HG02852 (cell line): Measurements from ENCODE around the gene GJC2.
"Not testable (repeated sequence)": the region's sequence is repeated elsewhere in the genome, so short reads cannot be mapped to it uniquely, and the experiment has no call there.

ENCODE experiments used
- ATAC-seq: cut with Tn5 transposase; IDR thresholded peaks from one replicate; pipeline ENCODE4 v1.9.1; 2021; ENCODE audit warnings: mild to moderate bottlenecking, moderate library complexity; ENCODE audit not compliant: unreplicated experiment

GJC2 gene

DNA sequence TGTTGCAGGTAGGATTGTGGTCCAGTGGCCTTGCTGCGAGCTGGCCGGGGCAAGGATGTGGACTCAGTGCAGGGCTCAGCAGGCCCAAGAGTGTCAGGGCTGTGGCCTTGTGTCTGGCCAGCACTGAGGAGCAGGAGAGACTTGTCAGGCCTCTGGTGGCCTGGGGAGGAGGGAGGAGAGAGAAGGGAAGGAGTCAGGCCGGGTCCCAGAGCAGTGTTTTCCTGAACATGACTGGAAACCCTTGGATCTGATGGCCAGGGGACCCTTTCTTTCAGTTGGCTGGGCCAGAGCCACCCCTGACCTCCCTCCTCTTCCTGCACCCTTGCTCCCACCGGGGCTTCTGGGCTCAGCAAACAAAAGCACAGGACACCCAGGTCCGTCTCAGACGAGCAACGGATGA lies 20.9 kb downstream of the GJC2 start:
- no peak for ATAC-seq

DNA sequence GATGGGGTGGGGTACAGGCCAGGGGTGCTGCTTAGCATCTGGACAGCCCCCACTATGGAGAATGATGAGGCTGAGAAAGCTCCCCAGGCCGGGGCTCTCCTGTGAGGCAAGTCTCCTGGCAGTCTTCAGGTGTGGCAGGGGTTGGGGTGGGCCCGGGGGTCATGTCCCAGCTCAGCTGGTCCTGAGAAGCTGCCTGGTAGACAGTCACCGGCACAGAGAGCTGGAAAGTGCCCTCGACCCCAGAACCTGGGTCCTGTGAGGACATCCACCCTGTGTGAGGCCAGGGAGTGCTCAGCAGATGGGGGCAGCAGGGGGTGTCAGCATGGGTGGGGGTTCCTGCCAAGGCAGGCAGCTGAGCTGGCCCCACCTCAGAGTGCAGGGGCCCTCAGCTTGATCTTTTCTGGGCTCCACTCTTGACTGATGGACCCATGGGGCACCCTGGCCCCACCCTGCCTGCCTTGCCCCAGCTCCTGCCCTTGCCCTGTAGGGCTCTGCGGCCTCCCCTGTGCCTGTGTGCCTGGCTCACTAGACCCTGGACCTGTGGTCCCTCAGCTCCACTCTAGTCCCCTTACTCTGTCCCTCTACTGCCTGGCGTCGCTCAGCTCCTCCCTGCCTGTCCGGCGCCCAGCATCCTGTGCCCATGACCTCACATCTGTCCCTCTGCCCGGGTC lies 21.6 kb downstream of the GJC2 start:
- no peak for ATAC-seq

DNA sequence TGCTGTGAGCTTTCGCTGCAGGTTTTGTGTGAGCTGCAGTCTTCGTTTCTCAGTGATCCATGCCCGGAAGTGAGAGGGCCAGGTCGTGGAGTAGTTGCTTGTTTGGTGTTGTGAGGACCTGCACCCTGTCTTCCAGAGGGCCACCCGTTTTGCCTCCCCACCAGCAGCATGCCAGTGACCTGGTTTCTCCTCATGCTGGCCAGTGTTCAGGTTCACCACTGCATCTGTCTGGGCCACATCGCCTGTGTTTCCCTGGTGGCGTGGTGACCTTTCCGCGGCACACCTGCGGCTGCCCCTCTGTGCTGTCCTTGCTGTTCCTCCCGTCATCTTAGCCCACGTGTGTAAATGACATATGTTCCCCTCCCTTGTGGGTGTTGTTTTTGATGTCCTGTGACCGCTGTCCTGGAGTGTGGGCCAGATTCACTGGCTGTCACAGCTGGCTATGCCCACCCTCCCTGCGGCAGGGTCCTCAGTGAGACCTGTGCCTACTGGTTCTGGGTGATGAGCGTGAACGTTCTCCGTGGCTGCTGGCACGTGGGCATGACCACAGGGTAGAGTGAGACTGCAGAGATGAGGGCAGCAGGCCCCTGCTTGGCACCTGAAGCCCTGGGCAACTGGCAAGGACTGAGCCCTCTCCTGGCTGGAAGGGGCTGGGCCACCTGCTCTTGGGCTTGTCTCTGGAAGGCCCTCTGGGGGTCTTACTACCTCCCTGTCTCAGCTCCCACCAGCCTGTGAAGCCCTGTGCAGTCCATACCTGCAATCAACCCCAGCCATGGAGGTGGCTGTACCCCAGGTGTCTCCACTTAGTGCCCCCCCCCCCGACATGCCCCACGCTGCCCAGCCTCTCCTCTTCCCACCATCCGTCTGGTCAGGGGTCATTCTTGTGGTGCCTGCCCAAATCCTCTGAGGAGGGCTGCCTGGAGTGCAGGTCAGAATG lies 23.1 kb downstream of the GJC2 start:
- no peak for ATAC-seq

DNA sequence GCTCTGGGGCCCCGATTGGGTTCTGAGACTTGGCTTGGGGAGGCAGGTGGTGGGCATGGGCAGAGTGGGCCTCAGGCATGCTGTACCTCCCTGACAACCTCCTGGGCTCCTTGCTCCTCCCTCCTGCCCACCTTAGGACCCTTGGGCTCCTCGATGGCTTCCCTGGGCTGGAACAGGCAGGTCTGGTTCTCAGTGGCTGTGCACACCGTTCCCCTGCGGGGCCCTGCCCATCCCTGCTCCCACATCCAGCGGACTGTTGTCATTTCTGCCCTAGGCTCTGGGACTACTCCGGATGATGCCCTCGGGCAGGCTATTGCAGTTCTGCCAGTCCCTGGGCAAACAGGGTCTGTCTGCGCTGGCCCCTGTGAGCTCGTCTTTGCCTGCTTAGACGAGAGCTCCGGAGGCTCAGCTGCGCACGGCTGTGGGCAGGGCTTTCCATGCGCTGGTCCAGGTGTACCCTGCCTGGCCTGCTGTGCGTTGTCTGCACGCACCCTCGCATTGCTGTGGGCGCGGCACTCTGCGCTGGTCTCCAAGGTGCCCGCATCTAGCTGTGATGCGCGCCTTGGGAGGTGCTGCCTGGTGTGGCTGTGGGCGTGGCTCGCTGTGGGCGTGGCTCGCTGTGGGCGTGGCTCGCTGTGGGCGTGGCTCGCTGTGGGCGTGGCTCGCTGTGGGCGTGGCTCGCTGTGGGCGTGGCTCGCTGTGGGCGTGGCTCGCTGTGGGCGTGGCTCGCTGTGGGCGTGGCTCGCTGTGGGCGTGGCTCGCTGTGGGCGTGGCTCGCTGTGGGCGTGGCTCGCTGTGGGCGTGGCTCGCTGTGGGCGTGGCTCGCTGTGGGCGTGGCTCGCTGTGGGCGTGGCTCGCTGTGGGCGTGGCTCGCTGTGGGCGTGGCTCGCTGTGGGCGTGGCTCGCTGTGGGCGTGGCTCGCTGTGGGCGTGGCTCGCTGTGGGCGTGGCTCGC lies 24.1 kb downstream of the GJC2 start:
- not testable (repeated sequence) for ATAC-seq

DNA sequence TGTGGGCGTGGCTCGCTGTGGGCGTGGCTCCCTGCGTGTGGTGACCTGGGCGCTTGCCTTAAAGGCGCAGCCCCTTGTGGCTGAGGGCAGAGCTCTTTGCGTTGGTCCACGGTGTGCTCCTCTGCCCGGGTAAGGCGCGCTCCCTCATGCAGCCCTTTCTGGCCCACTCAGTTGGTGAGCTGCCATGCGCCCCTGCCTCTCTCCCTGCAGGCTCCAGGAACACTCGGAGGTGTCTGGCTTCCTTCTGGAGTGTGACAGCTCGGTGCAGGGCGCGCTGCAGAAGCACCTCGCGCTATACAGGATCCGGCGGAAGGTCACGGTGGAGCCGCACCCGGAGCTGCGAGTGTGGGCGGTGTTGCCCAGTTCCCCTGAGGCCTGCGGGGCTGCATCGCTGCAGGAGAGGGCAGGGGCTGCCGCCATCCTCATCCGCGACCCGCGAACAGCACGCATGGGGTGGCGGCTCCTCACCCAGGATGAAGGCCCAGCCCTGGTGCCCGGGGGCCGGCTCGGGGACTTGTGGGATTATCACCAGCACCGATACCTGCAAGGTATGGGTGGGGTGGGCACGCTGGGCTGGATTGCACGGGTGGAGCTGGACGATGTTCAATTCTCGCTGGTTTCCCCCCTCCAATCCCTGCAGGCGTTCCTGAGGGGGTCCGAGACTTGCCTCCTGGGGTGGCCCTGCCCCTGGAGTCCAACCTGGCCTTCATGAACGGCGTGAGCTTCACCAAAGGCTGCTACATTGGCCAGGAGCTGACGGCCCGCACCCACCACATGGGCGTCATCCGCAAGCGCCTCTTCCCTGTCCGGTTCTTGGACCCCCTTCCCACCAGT lies 25.0 kb downstream of the GJC2 start:
- no peak for ATAC-seq

DNA sequence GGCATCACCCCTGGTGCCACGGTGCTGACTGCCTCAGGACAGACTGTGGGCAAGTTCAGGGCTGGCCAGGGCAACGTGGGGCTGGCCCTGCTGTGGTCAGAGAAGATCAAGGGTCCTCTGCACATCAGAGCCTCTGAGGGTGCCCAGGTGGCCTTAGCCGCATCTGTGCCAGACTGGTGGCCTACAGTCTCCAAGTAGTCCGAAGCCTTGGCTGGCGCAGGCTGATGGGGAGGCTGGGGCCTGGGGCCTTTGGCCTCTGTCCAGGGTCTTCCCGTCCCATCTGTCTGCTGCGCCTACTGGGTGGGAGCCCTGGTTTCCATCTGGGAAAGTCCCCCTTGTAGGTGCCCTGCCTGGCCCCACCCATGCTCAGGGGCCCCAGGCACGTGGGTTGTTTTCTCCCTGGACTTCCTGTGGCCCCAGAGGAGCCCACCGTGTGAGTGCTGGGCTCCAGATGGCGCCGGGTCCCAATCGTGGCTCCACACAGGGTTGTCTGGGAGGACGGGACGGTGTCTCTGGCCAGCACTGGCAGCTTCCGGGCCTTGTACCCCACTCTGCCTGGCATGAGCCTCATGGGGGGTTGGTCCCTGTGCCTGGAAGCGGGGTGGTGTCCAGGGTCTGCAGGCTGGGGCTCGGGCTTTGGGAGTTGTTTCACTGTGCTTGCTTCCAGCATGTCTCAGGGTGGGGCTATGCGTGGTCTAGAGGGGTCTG lies 25.7 kb downstream of the GJC2 start:
- no peak for ATAC-seq

DNA sequence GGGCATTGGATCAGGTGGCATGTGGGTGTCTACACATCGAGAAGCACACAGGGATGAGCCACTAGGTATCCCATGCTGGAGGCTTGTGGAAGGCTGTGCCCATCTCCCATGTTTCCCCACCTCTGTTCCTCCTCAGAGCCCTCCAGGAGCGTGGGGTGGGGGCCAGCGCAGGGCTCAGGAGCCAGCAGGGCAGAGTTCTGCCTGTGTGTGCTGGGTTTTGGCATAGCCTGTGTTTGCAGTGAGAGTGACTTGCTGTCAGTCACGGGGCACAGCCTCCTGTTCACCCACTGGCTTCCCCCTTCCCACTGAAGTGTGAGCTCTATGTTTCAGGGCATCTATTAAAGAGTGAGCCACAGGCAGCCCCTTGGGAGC lies 26.3 kb downstream of the GJC2 start:
- no peak for ATAC-seq

DNA sequence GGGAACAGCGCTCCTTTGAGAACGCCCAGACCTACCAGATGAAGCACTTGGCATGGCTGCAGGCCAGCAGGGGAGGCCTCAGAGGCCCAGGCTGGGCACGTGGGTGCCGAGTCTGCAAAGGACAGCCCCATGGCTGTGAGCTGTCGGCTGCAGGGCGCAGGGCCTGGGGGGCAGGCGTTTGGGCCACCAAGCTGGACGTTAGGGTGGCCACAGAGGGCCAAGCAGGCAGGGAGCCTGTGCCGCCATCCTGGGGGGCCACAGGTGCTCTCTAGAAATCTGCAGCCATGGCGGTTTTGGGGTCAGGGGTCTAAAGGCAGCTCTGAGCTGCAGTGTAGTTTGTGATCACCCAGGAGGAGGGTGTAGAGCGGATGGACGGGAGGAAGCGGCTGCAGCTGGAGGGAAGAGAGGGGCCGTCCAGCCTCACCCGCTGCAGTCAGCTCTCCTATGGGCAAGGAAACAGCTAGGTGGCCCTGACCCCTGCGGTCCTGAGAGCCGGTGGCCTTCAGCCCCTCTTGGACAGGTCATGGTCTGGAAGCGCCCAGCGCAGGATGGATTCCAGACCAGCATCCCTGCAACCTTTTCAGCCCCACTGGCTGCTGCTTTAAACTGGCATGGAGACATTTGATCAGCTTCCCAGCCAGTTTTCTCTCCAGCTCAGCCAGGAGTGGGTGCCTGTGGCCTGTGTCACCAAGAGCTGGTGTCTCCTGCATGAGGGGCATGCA lies 26.9 kb downstream of the GJC2 start:
- no peak for ATAC-seq

DNA sequence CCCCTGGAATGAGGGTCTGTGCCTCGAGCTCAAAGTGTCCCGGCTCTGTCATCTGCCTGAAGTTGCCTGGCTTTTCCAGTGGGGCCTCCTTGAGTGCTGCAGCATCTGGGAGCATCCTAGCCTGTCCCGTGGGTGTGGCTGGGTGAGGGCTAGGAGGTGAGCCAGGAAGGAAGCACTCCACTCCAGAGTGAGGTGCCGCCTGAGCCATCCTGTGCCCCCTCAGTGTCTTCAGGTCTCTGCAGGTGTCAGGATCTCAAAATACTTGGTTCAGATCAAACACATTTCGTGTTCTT lies 27.4 kb downstream of the GJC2 start:
- no peak for ATAC-seq

DNA sequence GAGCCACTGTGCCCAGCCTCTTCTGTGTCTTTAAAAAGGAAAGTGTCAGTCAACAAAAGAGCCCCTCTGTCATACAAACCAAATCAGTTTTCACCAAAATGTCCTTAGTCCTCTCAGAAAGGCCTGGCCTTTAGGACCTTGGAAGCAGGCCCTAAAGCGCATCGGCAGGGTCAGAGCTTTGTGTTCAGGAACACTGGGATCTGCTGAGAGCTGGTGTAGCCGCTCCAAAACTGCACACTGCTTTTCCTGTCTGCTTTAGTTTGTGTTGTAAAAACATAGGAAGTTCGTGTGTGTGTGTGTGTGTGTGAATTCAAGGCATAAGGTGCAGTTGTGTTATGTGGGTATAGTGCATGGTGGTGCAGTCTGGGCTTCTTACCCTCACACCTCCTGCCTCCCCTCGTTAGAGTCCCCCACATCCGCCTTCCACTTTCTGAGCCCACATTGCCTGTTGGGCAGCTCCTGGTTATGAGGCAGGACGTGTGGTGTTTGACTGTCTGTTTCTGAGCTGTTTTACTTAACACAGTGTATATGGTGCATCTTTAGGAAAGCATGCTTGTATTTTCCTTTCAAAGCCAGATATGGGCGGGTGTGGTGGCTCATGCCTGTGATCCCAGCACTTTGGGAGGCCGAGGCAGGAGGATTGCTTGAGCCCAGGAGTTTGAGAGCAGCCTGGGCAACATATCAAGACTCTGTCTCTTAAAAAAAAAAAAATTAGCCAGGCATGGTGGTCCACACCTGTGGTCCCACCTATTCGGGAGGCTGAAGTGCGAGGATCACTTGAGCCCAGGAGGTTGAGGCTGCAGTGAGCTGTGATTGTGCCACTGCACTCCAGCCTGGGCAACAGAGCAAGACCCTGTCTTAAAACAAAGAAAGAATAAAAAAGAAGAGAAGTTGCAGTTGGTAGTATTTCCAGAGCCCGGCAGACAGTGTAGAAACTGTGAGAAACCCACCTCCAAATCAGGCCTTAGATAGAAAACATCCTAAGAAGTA lies 28.3 kb downstream of the GJC2 start:
- ATAC-seq = no peak

DNA sequence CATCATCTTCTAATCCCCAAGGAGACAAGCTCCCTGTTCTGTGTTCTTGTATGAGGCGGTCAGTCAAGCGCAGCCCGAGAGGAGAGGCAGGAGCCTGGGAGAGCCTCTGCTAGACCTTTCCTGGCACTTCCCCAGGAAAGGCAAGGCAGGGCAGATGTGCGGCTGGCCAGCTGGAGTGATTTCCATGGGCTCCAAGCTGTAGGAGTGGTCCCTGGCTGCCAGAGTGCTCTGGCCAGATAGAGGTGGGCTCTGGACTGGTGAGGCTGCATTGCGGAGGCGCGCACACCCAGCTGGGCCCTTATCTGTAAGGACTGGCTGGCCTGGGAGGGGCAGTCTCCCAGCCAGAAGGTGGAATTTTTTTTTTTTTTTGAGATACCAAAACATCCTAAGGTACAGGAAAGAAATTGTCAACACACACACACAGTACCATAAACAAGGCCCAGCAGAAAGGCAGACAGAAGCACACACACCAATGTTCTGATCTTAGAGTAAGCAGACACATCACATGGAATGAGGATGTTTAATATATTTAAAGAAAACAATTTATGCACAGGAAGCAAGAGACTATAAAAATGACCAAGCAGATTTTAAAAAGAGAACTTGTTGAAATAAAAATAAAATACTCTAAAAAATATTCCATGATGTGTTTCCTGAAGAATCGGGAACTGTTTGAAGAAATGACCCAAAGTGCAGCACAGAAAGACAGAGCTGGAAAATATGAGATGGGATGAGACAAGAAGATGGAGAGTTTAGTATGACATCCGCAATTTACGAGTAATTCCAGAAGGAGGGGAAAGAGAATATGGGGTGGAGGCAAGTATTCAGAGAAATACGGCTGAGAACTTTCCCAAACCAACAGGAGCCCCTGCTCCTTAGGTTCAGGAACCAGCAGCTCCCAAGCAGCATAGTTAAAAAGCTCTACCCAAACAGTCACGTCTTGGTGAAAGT lies 29.3 kb downstream of the GJC2 start:
- no peak for ATAC-seq

DNA sequence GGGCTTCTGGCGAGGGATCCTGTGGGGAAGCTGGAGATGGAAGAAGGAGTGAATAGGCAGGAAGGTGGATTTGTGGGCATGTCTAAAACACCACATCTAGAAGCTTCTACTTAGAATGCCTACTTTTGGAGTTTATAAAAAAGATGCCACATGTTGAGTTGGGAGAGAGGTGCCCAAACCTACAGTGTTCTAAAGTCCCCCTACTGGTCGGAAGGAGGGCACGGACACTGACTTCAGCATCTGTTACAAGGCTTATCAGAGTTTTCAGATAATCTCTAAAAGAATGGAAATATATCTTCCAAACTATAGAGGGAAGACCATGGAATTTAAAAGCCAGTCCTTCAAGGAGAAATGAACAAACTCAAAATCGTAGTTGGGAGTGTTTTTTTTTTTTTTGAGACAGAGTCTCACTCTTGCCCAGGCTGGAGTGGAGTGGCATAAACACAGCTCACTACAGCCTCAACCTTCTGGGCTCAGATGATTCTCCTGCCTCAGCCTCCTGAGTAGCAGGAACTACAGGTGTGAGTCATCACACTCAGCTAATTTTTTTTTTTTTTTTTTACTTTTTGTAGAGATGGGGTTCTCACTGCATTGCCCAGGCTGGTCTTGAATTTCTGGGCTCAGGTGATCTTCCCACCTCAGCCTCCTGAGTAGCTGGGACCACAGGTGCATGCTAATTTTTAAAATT lies 30.7 kb downstream of the GJC2 start:
- ATAC-seq = no peak

DNA sequence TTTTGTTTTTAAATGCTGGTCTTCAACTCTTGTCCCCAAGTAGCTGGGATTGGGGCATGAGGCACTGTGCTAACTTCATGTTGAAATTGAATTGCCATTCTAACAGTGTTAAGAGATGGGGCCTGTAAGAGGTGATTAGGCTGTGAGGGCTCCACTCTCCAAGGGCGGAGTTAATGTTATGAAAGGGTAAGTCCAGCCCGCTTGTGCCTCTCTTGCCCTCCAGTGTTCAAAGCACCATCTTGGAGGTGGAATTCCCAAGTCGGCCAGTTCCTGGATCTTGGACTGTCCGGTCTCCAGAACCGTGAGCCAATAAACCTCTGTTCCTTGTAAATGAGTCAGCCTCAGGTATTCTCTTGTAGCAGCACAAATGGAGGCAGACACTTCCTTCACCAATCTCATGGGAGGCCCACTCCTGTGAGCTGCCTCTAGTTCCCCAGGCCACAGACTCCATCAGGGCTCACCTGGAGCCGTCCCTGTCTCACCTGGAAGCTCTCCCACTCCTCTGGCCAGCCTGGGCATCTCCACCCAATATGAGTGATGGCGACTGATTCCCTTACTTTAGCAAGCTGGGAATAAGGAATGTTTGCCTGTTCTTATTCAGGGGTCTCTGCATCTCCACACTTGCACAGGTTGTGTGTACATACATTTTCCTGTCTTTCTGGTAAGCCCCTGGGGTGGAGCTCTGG lies 31.4 kb downstream of the GJC2 start:
- ATAC-seq = no peak

DNA sequence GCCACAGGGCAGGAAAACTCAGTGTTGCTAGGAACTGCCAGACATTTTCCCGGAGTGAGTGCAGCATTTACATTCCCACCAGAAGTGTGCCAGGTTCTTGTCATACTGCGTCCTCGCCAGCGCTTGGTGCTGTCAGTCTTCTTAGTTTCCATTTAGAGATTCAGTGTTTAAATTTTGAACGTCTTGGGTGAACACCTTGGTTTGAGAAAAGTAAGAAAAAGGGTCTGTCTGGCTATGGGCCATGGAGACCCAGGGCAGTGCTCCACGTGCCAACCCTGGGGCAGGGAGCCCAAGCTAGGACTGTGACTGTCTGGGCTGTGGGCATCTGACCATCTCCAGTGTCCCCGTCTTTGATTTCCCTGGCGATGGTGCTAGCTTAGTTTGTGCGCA lies 31.9 kb downstream of the GJC2 start:
- no peak for ATAC-seq

DNA sequence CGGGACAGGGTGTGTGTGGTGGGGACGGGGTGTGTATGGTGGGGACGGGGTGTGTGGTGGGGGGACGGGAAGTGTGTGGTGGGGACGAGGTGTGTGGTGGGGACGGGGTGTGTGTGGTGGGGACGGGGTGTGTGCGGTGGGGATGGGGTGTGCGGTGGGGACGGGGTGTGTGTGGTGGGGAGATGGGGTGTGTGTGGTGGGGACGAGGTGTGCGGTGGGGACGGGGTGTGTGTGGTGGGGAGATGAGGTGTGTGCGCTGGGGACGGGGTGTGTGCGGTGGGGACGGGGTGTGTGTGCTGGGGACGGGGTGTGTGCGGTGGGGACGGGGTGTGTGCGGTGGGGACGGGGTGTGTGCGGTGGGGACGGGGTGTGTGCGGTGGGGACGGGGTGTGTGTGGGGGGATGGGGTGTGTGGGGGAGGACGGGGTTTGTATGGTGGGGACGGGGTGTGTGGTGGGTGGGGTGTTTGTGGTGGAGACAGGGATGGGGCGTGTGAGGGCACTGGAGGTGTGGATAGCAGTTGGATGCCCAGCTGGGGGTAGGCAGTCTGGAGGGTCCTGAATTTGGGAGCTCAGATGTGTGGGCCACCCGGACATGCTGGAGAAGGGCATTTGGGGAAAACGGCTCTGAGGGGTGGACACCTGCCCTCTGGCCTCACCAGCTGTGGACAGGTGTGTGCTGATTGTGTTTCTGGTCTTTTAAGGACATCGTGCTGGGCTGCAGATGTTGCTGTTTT lies 32.7 kb downstream of the GJC2 start:
- no peak for ATAC-seq
